Fibroblast of upper back skin (primary cell): Measurements from ENCODE around the gene ERO1B.

Experiments
- DNase-seq: peaks from one replicate; pipeline ENCODE4 v3.0.0-alpha.2; 2013

The ERO1B gene

GRCh38 chr1:236176337-236177336, 105.1 kb downstream of the ERO1B start:
- DNase-seq: no peak

- no peak for DNase-seq
Measured at GRCh38 chr1:236175642-236176336, 106.0 kb downstream of the ERO1B start.

- no peak for DNase-seq
Measured at GRCh38 chr1:236173174-236173767, 108.5 kb downstream of the ERO1B start.

GRCh38 chr1:236172041-236172579, 109.6 kb downstream of the ERO1B start:
- DNase-seq: peak; percentile 76

GRCh38 chr1:236168716-236169429, 112.9 kb downstream of the ERO1B start:
- DNase-seq: peak; percentile 18

- DNase-seq: no peak
Measured at GRCh38 chr1:236167578-236167977, 114.2 kb downstream of the ERO1B start.

GRCh38 chr1:236167154-236167553, 114.6 kb downstream of the ERO1B start:
- no peak for DNase-seq

GRCh38 chr1:236166041-236166440, 115.7 kb downstream of the ERO1B start:
- DNase-seq: no peak
